Fibroblast of villous mesenchyme (primary cell): ENCODE data around the gene REC114. TPM values are rescaled to one million over a fixed set of nuclear protein-coding genes. Genes with fewer than 3 reads are reported as not detected.
"Not testable (repeated sequence)": the region's sequence is repeated elsewhere in the genome, so short reads cannot be mapped to it uniquely, and the experiment has no call there.

Source experiments
- DNase-seq: peaks from one replicate; pipeline ENCODE4 v3.0.0-alpha.2; 2010; ENCODE audit warnings: low read depth
- H3K4me3 ChIP-seq: 2 replicates; pipeline ENCODE4 v1.5.1; 2011; ENCODE audit warnings: low read depth, mild to moderate bottlenecking, low read length
- CTCF ChIP-seq: IDR thresholded peaks from 2 replicates; pipeline ENCODE4 v1.5.1; 2012; ENCODE audit warnings: low read depth, mild to moderate bottlenecking, low read length; ENCODE audit not compliant: insufficient read depth
- total RNA-seq: library from RNA; depleted of rRNA; stranded (reverse); fragments of >200 nt; gene quantifications from 2 replicates; pipeline ENCODE4 v1.2.3, GENCODE V29; 2012

The REC114 gene
- total RNA-seq, 1 donor = not detected

GRCh38 chr15:73436613-73437012, 6.4 kb upstream of the REC114 start:
- no peak overlapping the region for H3K4me3 ChIP-seq
- no peak for TF ChIP-seq CTCF
- DNase-seq = no peak

GRCh38 chr15:73437543-73438109, 5.3 kb upstream of the REC114 start:
- no peak overlapping the region for H3K4me3 ChIP-seq
- TF ChIP-seq CTCF = no peak
- no peak for DNase-seq

- H3K4me3 ChIP-seq = no peak overlapping the region
- no peak for DNase-seq
- TF ChIP-seq CTCF = no peak
These were observed 4.3 kb upstream of the REC114 start for GRCh38 chr15:73438651-73439050.

- DNase-seq = no peak
- no peak for TF ChIP-seq CTCF
These were observed 2.4 kb upstream of the REC114 start for GRCh38 chr15:73440571-73440970.

GRCh38 chr15:73442421-73442820, 543 bp upstream of the REC114 start:
- no peak for DNase-seq
- no peak overlapping the region for H3K4me3 ChIP-seq
- no peak for TF ChIP-seq CTCF

More at GRCh38 chr15:73440571-73440970, 2.4 kb upstream of the REC114 start:
- no peak overlapping the region for H3K4me3 ChIP-seq

- not testable (repeated sequence) for H3K4me3 ChIP-seq, DNase-seq
These were observed 4.5 kb downstream of the REC114 start for GRCh38 chr15:73447471-73447870.

GRCh38 chr15:73448158-73448758, 5.3 kb downstream of the REC114 start:
- H3K4me3 ChIP-seq, DNase-seq: not testable (repeated sequence)

GRCh38 chr15:73449980-73450379, 7.0 kb downstream of the REC114 start:
- H3K4me3 ChIP-seq, DNase-seq: not testable (repeated sequence)

- H3K4me3 ChIP-seq = no peak overlapping the region
- DNase-seq = no peak
- no peak for TF ChIP-seq CTCF
These were observed 11.1 kb downstream of the REC114 start for GRCh38 chr15:73454096-73454495.
